HG03575 (cell line): ENCODE results near the gene CAVIN1.
"Not testable (repeated sequence)": the region's sequence is repeated elsewhere in the genome, so short reads cannot be mapped to it uniquely, and the experiment has no call there.

ENCODE experiments used
- ATAC-seq: cut with Tn5 transposase; IDR thresholded peaks from one replicate; pipeline ENCODE4 v1.9.1; 2021; ENCODE audit not compliant: unreplicated experiment, insufficient number of reproducible peaks, low FRiP score; ENCODE audit errors: extremely low read depth

Gene CAVIN1, protein sequence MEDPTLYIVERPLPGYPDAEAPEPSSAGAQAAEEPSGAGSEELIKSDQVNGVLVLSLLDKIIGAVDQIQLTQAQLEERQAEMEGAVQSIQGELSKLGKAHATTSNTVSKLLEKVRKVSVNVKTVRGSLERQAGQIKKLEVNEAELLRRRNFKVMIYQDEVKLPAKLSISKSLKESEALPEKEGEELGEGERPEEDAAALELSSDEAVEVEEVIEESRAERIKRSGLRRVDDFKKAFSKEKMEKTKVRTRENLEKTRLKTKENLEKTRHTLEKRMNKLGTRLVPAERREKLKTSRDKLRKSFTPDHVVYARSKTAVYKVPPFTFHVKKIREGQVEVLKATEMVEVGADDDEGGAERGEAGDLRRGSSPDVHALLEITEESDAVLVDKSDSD

DNA sequence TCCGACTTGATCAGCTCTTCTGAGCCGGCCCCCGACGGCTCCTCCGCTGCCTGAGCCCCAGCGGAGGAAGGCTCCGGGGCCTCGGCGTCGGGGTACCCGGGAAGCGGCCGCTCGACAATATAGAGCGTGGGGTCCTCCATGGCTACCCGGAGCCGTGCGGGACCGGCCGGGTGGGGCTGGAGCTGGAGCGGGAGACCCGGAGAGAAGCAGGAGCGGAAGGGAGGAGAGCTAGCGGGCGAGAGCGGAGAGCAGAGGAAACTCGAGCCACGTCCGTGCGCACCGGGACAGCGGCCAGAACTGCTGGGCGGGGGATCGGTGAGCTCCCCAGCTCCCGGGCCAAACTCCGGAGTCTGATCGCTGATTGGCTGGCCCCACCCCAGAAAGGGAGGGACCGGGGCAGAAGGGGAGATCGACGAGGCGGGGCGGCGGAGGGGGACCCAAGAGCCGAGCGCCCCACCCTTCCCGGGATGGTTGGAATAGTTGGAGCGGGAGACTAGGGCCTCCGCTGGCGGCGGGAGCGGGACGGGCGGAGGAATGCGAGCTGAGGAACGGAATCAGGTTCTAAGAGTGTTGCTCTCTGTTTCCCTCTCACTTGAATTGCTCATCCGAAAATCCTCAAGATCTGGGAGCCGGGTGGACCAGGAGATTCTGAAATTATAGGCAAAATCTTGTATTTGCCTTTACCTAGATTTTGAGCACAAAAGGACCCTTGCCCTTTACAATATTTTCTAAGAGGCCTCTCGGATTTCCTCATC is at the start of gene CAVIN1:
Gene CAVIN1, minus strand, starts transcription at position 299 of the 755 bp plus-strand sequence. Its CDS starts 159 bp downstream, at position 140.
- ATAC-seq = no peak

DNA sequence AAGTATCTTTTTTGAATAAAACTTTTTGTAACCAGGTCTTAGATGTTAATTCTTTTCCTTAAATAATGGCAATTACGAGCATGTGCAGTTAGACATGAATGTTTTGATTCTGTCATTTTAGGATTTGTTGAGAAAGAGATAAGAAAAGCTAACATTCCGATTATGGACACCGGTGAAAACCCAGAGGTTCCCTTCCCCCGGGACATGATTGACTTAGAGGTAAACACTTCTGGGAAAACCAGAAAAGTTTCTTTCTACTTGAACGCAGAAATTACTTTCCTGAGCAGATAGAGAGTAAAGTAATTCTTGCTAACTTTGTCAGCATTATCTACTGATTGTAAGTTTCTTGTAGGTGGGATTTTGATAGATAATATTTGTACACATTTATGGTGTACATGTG is 44.8 kb upstream of the CAVIN1 start:
- ATAC-seq = no peak

DNA sequence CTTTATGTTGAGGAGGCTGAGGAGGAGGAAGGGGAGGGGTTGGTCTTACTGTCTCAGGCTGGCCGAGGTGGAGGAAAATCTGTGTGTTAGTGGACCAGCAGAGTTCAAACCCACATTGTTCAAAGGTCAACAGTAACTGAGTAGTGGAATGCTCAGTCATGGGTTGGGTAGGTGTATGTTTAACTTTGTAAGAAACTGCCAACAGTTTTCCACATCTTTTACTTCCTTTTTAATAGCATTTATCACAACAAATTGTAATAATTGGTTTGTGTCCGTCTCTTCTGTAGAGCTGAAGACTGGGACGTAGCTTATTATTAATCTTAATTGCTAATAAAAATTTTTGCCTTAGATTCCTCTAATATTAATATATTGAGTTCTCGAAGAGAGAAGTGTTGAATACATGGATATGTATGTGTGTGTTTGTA is 40.9 kb upstream of the CAVIN1 start:
- ATAC-seq = no peak

DNA sequence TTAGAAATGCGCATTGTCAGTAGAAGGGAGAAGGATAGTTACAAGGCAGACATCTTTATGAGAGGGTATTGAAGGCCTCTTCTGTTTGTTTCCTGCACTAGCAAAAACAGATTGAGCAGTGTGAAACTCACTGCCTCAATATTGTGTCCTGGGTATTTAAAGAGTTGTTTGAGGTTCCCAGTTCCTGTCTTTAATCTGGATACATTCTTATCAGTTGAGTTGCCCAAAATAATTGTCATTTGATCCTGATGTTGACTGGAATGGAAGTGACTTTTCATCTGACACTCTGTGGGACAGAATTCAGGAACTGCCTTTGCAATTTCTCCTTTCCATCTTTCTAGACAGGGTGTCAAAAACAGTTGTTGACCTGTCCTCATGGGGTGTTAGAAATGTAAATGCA is 37.3 kb upstream of the CAVIN1 start:
- ATAC-seq = no peak

DNA sequence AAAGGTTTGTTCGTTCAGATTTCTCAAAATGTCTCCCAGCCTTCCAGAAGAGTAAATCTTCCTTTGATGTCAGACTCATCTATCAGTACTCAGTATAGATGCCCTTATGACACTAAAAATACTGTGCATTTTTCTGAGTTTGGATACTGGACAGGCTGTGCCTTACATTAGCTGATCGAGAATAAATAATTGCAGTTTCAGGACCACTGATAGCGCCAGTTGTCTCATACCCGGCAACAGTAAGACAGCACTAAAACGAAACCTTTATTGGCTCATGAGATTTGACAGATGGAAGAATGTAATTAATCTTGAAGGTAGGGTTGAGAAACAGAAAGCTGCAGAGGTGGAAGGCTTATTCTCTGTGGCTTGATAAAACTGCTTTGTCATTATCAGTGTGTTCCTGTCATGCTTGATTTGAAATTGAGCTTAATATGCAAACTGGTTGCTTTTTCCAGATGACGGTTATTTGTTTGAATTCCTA is 36.8 kb upstream of the CAVIN1 start:
- ATAC-seq = no peak

DNA sequence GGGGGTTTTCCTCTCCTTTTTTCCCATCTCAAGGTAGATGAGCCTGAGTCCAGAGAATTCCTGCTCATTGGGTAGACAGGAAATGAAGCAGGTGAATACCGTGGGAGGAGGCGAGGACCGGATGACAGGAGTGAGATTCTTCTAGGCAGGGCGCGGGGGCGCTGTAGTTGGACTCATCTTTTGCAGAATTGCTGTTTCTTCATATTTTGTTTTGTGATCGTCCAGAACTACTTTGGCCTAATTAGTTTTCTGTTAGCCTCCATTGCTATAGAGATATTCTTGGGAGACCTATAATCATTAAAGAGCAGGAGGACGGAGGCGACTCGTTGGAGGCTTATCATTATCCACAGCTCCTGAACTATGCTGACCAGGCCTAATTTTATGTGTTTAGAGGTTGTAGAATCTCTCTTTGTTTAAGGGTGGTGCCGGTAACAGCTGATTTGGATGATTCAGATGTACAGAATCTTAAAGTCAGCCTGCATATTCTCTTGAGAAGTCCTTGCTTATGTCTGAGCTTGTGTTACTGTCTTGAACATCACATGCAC is 36.3 kb upstream of the CAVIN1 start:
- no peak for ATAC-seq

DNA sequence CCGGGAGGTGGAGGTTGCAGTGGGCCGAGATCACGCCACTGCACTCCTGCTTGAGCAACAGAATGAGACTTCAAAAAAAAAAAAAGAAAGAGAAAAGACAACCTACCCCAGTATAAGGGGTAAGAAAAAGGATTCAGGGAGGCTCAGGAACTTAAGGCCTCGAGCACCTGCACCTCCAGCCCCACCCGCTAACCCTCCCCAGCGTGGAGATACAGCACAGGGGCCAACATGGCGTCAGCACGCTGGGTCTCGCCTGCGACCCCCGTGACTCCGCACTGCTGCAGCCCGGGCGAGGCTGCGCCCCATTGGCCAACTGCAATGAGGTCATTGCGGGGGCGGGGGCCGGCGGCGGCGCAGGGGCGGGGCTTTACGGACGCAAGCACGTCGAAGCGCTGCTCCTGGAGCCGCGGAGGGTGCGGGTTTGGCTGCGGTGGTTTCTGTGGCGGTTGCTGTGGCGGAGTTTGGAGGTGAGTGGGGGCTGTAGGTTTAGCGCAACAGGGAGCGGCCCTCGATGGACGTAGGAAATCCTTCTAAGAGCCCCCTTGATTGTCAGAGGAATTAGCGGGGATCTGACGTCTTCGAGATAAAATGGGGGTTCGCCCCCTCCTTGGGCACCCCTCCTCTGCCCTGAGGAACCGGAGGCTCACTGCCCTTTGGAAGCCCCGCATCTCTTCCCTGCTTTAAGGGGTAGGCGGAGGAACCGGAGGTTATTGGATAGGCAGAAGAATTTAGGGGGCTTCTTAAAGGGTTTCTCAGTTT is 35.6 kb upstream of the CAVIN1 start, which contains the start of gene ATP6V0A1:
Gene ATP6V0A1, plus strand, starts transcription at position 382 of the 759 bp plus-strand sequence. CDS start 2,017 bp downstream, outside the sequence.
- ATAC-seq = no peak

DNA sequence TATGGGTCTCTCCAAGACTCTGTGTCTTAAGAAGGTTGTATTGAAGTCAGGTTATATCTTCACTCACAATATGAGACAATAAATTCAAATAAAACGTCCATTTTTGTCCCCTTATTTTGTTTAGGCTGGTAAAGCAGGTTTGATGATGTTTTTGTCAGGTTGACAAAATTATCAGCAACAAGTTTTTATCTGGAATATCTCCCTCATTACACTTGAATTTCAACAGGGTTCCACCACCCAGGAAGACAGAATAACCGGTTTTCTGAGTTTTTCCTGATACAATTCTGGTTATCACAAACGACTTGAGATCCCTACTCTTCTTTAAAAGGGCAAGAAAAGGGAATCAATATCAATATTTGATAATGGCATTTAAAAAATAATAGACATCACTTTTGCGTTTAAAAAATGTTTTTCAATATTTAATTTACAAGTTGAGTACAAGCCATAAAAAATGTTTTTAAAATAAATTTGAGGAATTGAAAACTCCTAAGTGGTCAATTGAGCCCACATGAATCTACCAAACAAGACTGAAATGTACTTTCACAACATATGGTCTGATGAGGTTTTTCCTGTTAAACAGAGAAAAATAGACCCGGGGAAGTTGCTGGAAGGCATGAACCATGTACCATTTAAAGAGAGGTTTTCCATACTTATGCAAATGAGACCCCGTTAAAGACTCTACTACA is 34.2 kb upstream of the CAVIN1 start:
- no peak for ATAC-seq

DNA sequence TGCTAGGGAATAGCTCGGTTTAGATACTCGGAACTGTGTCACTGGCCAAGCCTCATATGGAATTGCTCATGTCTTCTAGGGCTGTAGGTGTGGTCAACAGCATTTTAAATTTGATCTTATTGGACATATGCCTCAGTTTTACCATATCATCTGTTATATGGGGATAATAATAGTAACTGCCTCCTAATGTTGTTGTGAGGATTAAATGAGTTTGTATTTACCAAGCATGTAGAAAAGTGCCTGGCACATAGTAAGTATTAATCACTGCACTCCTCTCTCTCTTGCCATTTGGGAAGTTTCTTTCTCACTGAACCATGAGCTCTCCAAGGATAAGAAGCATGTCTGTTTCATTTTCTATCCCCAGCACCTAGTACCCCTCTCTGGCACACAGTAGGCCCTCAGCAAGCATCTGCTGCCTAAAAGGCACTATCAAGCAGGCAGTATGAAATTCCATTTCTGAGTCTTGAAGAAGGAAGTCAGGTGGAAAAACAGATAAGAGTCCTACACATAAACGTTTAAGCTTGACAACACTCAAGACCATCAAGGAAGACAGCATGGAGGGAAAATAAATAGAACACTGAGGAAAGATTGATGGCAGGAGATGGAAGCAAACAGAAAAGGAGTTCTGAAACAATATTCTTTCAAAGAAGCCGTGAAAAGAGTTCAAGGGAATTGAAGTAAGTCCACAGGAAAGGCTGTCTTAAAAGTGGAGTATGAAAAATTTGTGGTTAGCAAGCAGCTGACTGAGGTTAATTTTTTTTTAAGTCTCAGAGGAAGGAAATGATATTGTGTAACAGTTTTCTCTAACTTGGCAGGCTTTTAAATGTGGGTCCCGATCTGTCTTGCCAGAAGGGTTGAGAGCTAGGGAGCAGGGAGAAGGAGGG is 33.4 kb upstream of the CAVIN1 start:
- no peak for ATAC-seq

DNA sequence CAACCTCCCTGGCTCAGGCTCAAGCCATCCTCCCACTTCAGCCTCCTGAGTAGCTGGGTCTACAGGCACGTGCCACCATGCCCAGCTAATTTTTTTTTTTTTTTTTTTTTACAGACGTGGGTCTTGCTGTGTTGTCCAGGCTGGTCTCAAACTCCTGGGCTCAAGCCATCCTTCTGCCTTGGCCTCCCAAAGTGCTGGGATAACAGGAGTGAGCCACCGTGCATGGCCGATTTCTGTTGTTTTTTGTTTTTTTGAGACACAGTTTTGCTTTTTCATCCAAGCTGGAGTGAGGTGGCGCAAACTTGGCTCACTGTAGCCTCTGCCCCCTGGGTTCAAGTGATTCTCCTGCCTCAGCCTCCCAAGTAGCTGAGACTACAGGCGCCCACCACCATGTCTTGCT is 31.9 kb upstream of the CAVIN1 start:
- ATAC-seq = not testable (repeated sequence)

DNA sequence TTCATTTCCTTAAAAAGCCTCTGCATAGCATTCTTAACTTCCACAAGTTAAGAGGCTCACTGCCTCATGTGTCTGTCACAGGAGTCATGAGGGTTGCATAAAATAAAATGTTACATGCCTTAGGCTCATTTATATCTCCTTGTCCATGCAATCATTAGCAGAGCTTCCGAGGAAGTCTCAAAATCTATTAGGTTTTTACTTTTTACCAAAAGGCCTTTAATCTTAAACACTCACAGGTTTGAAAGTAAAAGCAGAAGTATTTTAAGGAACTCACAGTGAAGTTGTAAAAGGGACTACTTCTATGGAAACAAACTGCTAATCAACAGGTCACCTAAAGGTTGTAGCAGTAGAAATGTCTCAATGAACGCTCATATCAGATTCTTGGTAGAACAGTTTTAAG is 30.4 kb upstream of the CAVIN1 start:
- no peak for ATAC-seq

DNA sequence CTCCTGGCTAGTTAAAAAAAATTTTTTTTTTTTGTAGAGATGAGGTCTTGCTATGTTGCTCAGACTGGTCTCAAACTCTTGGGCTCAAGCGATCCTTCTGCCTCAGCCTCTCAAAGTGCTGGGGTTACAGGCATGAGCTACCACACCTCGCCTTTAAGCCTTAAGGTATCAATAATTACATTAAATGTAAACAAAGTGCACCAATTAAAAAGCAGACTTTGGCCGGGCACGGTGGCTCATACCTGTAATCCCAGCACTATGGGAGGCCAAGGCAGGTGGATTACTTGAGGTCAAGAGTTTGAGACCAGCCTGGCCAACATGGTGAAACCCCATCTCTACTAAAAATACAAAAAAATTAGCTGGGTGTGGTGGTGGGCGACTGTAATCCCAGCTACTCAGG is 28.2 kb upstream of the CAVIN1 start:
- ATAC-seq = not testable (repeated sequence)

DNA sequence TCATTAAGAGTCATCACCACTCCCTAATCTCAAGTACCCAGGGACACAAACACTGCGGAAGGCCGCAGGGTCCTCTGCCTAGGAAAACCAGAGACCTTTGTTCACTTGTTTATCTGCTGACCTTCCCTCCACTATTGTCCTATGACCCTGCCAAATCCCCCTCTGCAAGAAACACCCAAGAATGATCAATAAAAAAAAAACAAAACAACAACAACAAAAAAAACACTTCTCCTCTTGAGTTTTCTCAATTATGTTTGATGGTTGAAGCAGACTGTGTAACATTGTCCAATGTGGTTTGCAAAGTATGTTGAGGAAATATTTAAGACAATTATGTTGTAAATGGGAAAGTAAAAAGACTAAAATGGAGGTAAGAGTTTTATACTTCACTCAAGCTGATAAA is 26.8 kb upstream of the CAVIN1 start:
- ATAC-seq = not testable (repeated sequence)

DNA sequence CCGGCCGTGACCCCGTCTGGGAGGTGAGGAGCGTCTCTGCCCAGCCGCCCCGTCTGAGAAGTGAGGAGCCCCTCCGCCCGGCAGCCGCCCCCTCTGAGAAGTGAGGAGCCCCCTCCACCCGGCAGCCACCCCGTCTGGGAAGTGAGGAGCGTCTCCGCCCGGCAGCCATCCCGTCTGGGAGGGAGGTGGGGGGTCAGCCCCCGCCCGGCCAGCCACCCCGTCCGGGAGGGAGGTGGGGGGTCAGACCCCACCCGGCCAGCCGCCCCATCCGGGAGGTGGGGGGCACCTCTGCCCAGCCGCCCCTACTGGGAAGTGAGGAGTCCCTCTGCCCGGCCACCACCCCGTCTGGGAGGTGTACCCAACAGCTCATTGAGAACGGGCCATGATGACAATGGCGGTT is 26.1 kb upstream of the CAVIN1 start:
- not testable (repeated sequence) for ATAC-seq

DNA sequence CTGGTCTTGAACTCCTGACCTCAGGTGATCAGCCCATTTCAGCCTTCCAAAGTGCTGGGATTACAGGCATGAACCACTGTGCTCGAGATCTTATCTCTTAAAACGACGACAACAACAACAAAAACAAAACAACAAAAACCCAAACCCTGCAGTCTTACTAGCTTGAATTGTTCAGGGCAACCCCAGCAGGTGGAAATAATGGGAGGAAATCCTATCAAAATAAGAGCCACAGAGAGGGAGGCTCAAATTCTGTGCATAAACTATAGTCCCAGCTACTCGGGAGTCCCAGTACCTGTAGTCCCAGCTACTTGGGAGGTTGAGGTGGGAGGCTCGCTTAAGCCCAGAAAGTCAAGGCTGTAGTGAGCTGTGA is 19.1 kb upstream of the CAVIN1 start:
- ATAC-seq = no peak

DNA sequence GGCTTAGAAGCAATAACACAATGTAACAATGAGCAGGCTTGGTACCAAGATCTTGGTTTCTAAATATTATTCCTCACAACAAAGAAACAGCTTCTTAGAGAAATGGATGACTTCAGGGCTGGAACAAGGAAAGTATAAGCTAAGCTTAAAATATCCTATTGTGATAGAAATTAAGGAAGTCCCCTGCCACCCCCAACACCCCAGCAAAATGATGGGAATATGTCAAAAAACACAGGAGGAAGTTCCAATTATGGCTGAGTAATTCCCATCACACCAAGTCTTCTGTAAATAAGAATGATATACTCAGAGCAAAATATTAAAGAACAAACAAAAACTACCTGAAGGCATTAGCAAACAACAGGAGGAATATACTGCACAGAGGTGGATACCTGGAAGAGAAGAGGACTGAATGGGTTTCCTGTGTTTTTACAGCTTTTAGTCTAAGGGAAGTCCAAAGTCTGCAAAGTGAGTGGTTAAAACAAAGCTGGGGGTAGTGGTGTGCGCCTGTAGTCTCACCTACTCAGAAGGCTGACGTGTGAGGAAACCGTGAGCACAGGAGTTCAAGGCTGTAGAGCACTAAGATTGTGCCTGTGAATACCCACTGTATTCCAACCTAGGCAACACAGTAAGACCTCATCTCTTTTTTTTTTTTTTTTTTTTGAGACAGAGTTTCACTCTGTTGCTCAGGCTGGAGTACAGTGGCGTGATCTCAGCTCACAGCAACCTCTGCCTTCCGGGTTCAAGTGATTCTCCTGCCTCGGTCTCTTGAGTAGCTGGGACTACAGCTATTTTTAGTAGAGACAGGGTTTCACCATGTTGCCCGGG is 18.5 kb upstream of the CAVIN1 start:
- ATAC-seq = no peak
